ENCODE results near the gene SMC3. TPM values are rescaled to one million over a fixed set of nuclear protein-coding genes. Genes with fewer than 3 reads are reported as not detected.

Gene SMC3
- total and polyA plus RNA-seq, 2 of the 13 experiments (the other 11 are each of a cell fraction or from before 2014, with no cell fraction given), result 11.7 to 48.0 TPM

- TF ChIP-seq ZNF484 (CRISPR knock-in tag; IDR thresholded peaks at IDR 0.05; ENCODE audit: borderline replicate concordance, low read depth) (no peak; the same call in 1 of the 2 replicates), SP140L (CRISPR knock-in tag; IDR thresholded peaks at IDR 0.05; ENCODE audit: borderline replicate concordance) (0 out of 2 replicates have a peak, but pooled peaks have one; percentile 58), ZNF280B (CRISPR knock-in tag; IDR thresholded peaks at IDR 0.05; ENCODE audit: borderline replicate concordance) (no peak), NFAT5 (CRISPR knock-in tag; IDR thresholded peaks at IDR 0.05) (peak; percentile 91), PAXIP1 (CRISPR knock-in tag; conservative IDR thresholded peaks at IDR 0.05) (peak; percentile 39; the same call in 1 of the 2 replicates), ZNF7 (CRISPR knock-in tag; IDR thresholded peaks at IDR 0.05) (0 out of 2 replicates have a peak, but pooled peaks have one; percentile 17), ZBTB26 (CRISPR knock-in tag; IDR thresholded peaks at IDR 0.05; ENCODE audit: borderline replicate concordance) (0 out of 2 replicates have a peak, but pooled peaks have one; percentile 7), JUN (CRISPR knock-in tag; IDR thresholded peaks at IDR 0.05) (0 out of 2 replicates have a peak, but pooled peaks have one; percentile 42), CREB3 (CRISPR knock-in tag; IDR thresholded peaks at IDR 0.05) (peak; percentile 68; the same call in 1 of the 2 replicates), ATM (IDR thresholded peaks at IDR 0.05; ENCODE audit: borderline replicate concordance) (no peak)
Observed at GRCh38 chr10:110567201-110568054, at the start of gene SMC3 (continued).
